C4-2B (cell line): ENCODE results near the gene SOCS7.

Source experiments
- H3K27ac ChIP-seq: fragments of 450-650 bp; 2 replicates; pipeline ENCODE4 v1.5.1; 2017
- ZFX ChIP-seq: fragments of 450-650 bp; IDR thresholded peaks from 2 replicates; pipeline ENCODE4 v1.6.1; 2017
- TF ChIP-seq, protein P1 (sequence below): fragments of 450-650 bp; conservative IDR thresholded peaks from 2 replicates; pipeline ENCODE4 v1.5.1; 2017; ENCODE audit warnings: mild to moderate bottlenecking

Gene SOCS7

GRCh38 chr17:38418693-38419507, 67.3 kb downstream of the SOCS7 start:
- no peak for TF ChIP-seq ZFX
- TF ChIP-seq, protein P1, sequence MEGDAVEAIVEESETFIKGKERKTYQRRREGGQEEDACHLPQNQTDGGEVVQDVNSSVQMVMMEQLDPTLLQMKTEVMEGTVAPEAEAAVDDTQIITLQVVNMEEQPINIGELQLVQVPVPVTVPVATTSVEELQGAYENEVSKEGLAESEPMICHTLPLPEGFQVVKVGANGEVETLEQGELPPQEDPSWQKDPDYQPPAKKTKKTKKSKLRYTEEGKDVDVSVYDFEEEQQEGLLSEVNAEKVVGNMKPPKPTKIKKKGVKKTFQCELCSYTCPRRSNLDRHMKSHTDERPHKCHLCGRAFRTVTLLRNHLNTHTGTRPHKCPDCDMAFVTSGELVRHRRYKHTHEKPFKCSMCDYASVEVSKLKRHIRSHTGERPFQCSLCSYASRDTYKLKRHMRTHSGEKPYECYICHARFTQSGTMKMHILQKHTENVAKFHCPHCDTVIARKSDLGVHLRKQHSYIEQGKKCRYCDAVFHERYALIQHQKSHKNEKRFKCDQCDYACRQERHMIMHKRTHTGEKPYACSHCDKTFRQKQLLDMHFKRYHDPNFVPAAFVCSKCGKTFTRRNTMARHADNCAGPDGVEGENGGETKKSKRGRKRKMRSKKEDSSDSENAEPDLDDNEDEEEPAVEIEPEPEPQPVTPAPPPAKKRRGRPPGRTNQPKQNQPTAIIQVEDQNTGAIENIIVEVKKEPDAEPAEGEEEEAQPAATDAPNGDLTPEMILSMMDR: no peak
- no peak overlapping the region for H3K27ac ChIP-seq

GRCh38 chr17:38419508-38419981, 67.9 kb downstream of the SOCS7 start:
- TF ChIP-seq, protein P1: no peak
- TF ChIP-seq ZFX: no peak
- H3K27ac ChIP-seq: no peak overlapping the region

DNA sequence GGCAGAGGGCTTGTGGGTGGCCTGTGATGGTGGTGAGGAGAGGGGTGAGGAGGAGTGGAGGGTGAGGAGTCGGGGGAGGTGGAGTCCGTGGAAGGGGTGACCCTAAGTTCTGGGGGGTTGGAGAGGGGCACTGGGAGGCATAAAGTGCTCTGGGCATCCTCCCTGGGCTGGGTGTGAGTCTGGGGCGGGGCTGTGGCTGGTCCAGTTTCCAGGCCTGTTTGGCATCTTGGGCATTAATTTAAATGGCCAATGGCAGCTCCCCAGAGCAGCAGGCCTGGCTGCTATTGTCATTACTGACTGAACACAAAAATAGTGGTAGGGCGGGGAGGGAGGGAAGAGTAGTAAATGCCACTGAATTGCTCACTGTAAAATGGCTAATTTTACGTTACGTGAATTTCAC, 68.9 kb downstream of the SOCS7 start:
- TF ChIP-seq, protein P1: no peak
- no peak for TF ChIP-seq ZFX
- no peak overlapping the region for H3K27ac ChIP-seq

DNA sequence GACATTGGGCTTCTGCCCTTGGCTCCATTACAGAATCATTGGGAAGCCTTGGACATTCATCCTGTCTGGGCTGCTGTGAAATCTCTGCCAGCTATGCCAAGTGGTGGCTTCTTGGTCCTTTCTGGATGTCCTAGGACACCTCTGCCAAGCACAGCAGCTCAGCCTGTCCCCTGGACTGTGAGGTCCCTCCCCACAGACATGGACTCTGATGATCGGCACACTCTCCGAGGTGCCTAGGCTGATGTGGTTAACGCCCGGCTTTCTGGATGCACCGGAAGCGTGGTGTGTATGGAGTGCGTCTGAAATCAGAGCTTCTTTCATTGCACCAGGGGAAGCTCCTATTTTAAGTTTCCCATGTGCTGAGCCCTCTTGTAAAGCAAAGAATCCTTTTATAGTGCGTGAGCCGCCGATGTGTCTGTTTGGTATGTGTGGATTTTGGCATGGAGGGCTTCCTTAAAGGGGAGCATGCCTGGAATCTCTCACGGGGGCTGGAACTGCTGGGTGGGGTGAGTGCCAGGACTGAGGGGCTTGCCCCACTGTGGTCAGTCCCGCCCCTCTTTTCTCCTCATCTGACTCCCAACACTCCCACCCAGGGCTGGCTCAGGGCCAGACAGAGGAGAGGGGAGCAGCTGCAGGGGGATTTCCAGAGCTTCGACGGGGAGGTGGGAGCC, 69.7 kb downstream of the SOCS7 start:
- H3K27ac ChIP-seq: no peak overlapping the region
- no peak for TF ChIP-seq ZFX
- TF ChIP-seq, protein P1: no peak

GRCh38 chr17:38421871-38422827, 70.5 kb downstream of the SOCS7 start:
- H3K27ac ChIP-seq: no peak overlapping the region
- TF ChIP-seq, protein P1: no peak
- TF ChIP-seq ZFX: no peak

GRCh38 chr17:38424297-38424972, 72.8 kb downstream of the SOCS7 start:
- TF ChIP-seq, protein P1: no peak
- TF ChIP-seq ZFX: no peak
- H3K27ac ChIP-seq: no peak overlapping the region
